ENCODE data around the gene ZDHHC19.
"Not testable (repeated sequence)": the region's sequence is repeated elsewhere in the genome, so short reads cannot be mapped to it uniquely, and the experiment has no call there.

The ZDHHC19 gene

GRCh38 chr3:196208942-196209695 is 2.1 kb downstream of the ZDHHC19 start:
- DNase-seq (ENCODE audit: extremely low read depth, low read depth), result no peak
- H3K4me3 ChIP-seq (replicated peaks; ENCODE audit: low read depth, low read length), result no peak overlapping the region
- TF ChIP-seq CTCF (IDR thresholded peaks at IDR 0.05; ENCODE audit: low read depth, low read length, missing control alignments), result no peak

GRCh38 chr3:196207833-196208607 is 3.2 kb downstream of the ZDHHC19 start:
- TF ChIP-seq CTCF (IDR thresholded peaks at IDR 0.05; ENCODE audit: low read depth, low read length, missing control alignments), result no peak
- peak overlapping the region; percentile 20; the same call in 1 of the 2 replicates for H3K4me3 ChIP-seq (replicated peaks; ENCODE audit: low read depth, low read length)
- no peak for DNase-seq (ENCODE audit: extremely low read depth, low read depth)

- no peak for DNase-seq (ENCODE audit: extremely low read depth, low read depth)
- H3K4me3 ChIP-seq (replicated peaks; ENCODE audit: low read depth, low read length), result no peak overlapping the region
- TF ChIP-seq CTCF (IDR thresholded peaks at IDR 0.05; ENCODE audit: low read depth, low read length, missing control alignments), result no peak
These were observed 3.9 kb downstream of the ZDHHC19 start for GRCh38 chr3:196207159-196207832.

- H3K4me3 ChIP-seq (replicated peaks; ENCODE audit: low read depth, low read length); DNase-seq (ENCODE audit: extremely low read depth, low read depth): not testable (repeated sequence)
These were observed 5.6 kb downstream of the ZDHHC19 start for GRCh38 chr3:196205442-196206205.

- no peak for TF ChIP-seq CTCF (IDR thresholded peaks at IDR 0.05; ENCODE audit: low read depth, low read length, missing control alignments)
- DNase-seq (ENCODE audit: extremely low read depth, low read depth), result no peak
- no peak overlapping the region for H3K4me3 ChIP-seq (replicated peaks; ENCODE audit: low read depth, low read length)
These were observed 7.4 kb downstream of the ZDHHC19 start for GRCh38 chr3:196203846-196204245.

- no peak overlapping the region for H3K4me3 ChIP-seq (replicated peaks; ENCODE audit: low read depth, low read length)
- DNase-seq (ENCODE audit: extremely low read depth, low read depth), result no peak
- TF ChIP-seq CTCF (IDR thresholded peaks at IDR 0.05; ENCODE audit: low read depth, low read length, missing control alignments), result no peak
These were observed 8.7 kb downstream of the ZDHHC19 start for GRCh38 chr3:196202516-196202970.

All from HFF-Myc (cell line).